Measurements from ENCODE around the gene GON4L.

Gene GON4L

GRCh38 chr1:155856975-155857930, at the start of gene GON4L:
Gene GON4L (minus strand): TSS chr1:155857214. CDS start chr1:155853780, 3,434 bp downstream.
- H4K20me1 ChIP-seq (ENCODE audit: control insufficient read depth, insufficient read depth, low read depth, low read length): no peaks in the 10 kb centered on the region; the same call in 1 of the 2 replicates
- H3K36me3 ChIP-seq (ENCODE audit: control insufficient read depth, low read length): peaks cover 36% of the 10 kb centered on the region
- H3K9me3 ChIP-seq (ENCODE audit: control insufficient read depth, insufficient read depth, low read length): no peaks in the 10 kb centered on the region
- H3K4me1 ChIP-seq (ENCODE audit: control insufficient read depth, low read length): peaks cover 53% of the 10 kb centered on the region
- no peak for TF ChIP-seq EZH2phosphoT487 (IDR thresholded peaks at IDR 0.05; ENCODE audit: borderline replicate concordance, low read length)
- TF ChIP-seq CTCF (IDR thresholded peaks at IDR 0.05; ENCODE audit: low read depth, low read length, poor library complexity, severe bottlenecking): no peak
- peak within 1 kb of the TSS; percentile 93 for H3K4me3 ChIP-seq (ENCODE audit: low read length)
- no peaks in the 10 kb centered on the region for H3K9me2 ChIP-seq (replicated peaks; ENCODE audit: control insufficient read depth, low read length)
- H3K79me2 ChIP-seq (ENCODE audit: control insufficient read depth, low read length): peaks cover 84% of the 10 kb centered on the region
- H3K4me2 ChIP-seq (ENCODE audit: low read length): peak within 1 kb of the TSS; percentile 98
- H3K27ac ChIP-seq (ENCODE audit: low read depth, low read length): peak within 1 kb of the TSS; percentile 34
- H3K27me3 ChIP-seq (ENCODE audit: control insufficient read depth, low read length): no peaks in the 10 kb centered on the region
- H3F3A ChIP-seq (ENCODE audit: control insufficient read depth, insufficient read depth): peaks cover 19% of the 10 kb centered on the region

GRCh38 chr1:155904261-155904660, 47.2 kb upstream of the GON4L start:
- TF ChIP-seq CTCF (IDR thresholded peaks at IDR 0.05; ENCODE audit: low read depth, low read length, poor library complexity, severe bottlenecking): no peak
- no peak for TF ChIP-seq EZH2phosphoT487 (IDR thresholded peaks at IDR 0.05; ENCODE audit: borderline replicate concordance, low read length)
- H3K36me3 ChIP-seq (ENCODE audit: control insufficient read depth, low read length): peaks cover 68% of the 10 kb centered on the region
- no peaks in the 10 kb centered on the region for H4K20me1 ChIP-seq (ENCODE audit: control insufficient read depth, insufficient read depth, low read depth, low read length)

GRCh38 chr1:155900161-155900560, 43.1 kb upstream of the GON4L start:
- H3K79me2 ChIP-seq (ENCODE audit: control insufficient read depth, low read length): no peaks in the 10 kb centered on the region
- H4K20me1 ChIP-seq (ENCODE audit: control insufficient read depth, insufficient read depth, low read depth, low read length): 0 out of 2 replicates have a peak, but pooled peaks cover 2% of the 10 kb centered on the region
- H3K27ac ChIP-seq (ENCODE audit: low read depth, low read length): no peak overlapping the region
- no peak overlapping the region for H3K4me2 ChIP-seq (ENCODE audit: low read length)
- no peaks in the 10 kb centered on the region for H3F3A ChIP-seq (ENCODE audit: control insufficient read depth, insufficient read depth)
- peaks cover 4% of the 10 kb centered on the region for H3K4me1 ChIP-seq (ENCODE audit: control insufficient read depth, low read length)
- H3K36me3 ChIP-seq (ENCODE audit: control insufficient read depth, low read length): peaks cover 60% of the 10 kb centered on the region
- H3K4me3 ChIP-seq (ENCODE audit: low read length): no peak overlapping the region
- H3K9me2 ChIP-seq (replicated peaks; ENCODE audit: control insufficient read depth, low read length): no peaks in the 10 kb centered on the region
- H3K9me3 ChIP-seq (ENCODE audit: control insufficient read depth, insufficient read depth, low read length): no peaks in the 10 kb centered on the region
- H3K27me3 ChIP-seq (ENCODE audit: control insufficient read depth, low read length): no peaks in the 10 kb centered on the region
- TF ChIP-seq CTCF (IDR thresholded peaks at IDR 0.05; ENCODE audit: low read depth, low read length, poor library complexity, severe bottlenecking) (no peak), EZH2phosphoT487 (IDR thresholded peaks at IDR 0.05; ENCODE audit: borderline replicate concordance, low read length) (no peak)

More at GRCh38 chr1:155904261-155904660, 47.2 kb upstream of the GON4L start:
- Histone ChIP-seq H3K27ac (ENCODE audit: low read depth, low read length) (no peak overlapping the region), H3K9me2 (replicated peaks; ENCODE audit: control insufficient read depth, low read length) (no peaks in the 10 kb centered on the region), H3K27me3 (ENCODE audit: control insufficient read depth, low read length) (no peaks in the 10 kb centered on the region), H3K4me1 (ENCODE audit: control insufficient read depth, low read length) (no peaks in the 10 kb centered on the region), H3K79me2 (ENCODE audit: control insufficient read depth, low read length) (peaks cover under 1% of the 10 kb centered on the region), H3K4me2 (ENCODE audit: low read length) (no peak overlapping the region), H3F3A (ENCODE audit: control insufficient read depth, insufficient read depth) (0 out of 2 replicates have a peak, but pooled peaks cover 3% of the 10 kb centered on the region), H3K9me3 (ENCODE audit: control insufficient read depth, insufficient read depth, low read length) (no peaks in the 10 kb centered on the region), H3K4me3 (ENCODE audit: low read length) (no peak overlapping the region)
